ENCODE results near the gene CIT.

DNA sequence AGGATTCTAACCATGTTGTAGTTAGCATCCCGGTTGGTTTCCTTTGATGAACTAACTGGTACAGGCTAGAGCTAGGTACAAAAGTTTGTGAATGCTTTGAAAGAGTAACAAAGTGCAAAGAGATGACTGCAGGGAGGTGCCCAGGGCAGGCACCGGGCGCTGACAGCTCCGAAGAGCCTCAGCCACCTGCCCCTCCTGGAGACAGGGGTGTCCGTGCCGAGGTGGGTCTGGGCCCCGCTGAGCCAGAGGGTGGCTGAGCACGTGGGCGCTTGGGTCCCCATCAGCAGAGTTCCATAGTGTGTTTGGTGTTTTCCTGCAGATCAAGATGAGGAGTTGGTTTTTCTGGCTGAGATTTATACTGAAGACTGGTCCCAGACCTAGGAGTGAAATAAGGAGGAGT is 189.2 kb downstream of the CIT start:
- TF ChIP-seq, protein P1, sequence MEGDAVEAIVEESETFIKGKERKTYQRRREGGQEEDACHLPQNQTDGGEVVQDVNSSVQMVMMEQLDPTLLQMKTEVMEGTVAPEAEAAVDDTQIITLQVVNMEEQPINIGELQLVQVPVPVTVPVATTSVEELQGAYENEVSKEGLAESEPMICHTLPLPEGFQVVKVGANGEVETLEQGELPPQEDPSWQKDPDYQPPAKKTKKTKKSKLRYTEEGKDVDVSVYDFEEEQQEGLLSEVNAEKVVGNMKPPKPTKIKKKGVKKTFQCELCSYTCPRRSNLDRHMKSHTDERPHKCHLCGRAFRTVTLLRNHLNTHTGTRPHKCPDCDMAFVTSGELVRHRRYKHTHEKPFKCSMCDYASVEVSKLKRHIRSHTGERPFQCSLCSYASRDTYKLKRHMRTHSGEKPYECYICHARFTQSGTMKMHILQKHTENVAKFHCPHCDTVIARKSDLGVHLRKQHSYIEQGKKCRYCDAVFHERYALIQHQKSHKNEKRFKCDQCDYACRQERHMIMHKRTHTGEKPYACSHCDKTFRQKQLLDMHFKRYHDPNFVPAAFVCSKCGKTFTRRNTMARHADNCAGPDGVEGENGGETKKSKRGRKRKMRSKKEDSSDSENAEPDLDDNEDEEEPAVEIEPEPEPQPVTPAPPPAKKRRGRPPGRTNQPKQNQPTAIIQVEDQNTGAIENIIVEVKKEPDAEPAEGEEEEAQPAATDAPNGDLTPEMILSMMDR (IDR thresholded peaks at IDR 0.05), result no peak
- TF ChIP-seq ZFX (IDR thresholded peaks at IDR 0.05; ENCODE audit: borderline replicate concordance), result no peak

All from 22Rv1 (cell line).